Measurements from ENCODE around the gene LCN2. TPM values are rescaled to one million over a fixed set of nuclear protein-coding genes. Genes with fewer than 3 reads are reported as not detected.

The LCN2 gene
- total and polyA plus RNA-seq, 10 of the 15 experiments (the other 5 are each of a cell fraction or from before 2014, with no cell fraction given), result not detected

- no peak for ATAC-seq
- Histone ChIP-seq H4K20me1 (ENCODE audit: control insufficient read depth, insufficient read depth) (no peaks in the 10 kb centered on the region), H3K36me3 (ENCODE audit: control insufficient read depth in 2 of 2, insufficient read depth in 2 of 2, low read length in 1 of 2) (peaks cover 13 to 19% of the 10 kb centered on the region in 2 experiments; a peak in 3 of 4 replicates), H3K79me2 (ENCODE audit: control insufficient read depth, insufficient read depth, low read length) (no peaks in the 10 kb centered on the region), H3K9me3 (replicated peaks; ENCODE audit: control insufficient read depth, insufficient read depth, low read length) (no peaks in the 10 kb centered on the region), H3K4me3 (no peak overlapping the region), H2AFZ (ENCODE audit: control insufficient read depth, low read depth, low read length) (no peak overlapping the region), H3K27ac (ENCODE audit: control insufficient read depth, insufficient read depth) (no peak overlapping the region), H3K9ac (ENCODE audit: control insufficient read depth, insufficient read depth, low read length) (no peak overlapping the region), H3K4me1 (ENCODE audit: control insufficient read depth, insufficient read depth, low read length) (no peaks in the 10 kb centered on the region), H3K27me3 (replicated peaks in 1 of 2; ENCODE audit: control insufficient read depth in 2 of 2, insufficient read depth in 2 of 2, low read length in 1 of 2) (no peaks in the 10 kb centered on the region), H3K4me2 (ENCODE audit: control insufficient read depth, insufficient read depth) (no peak overlapping the region)
- intact Hi-C loops (cut with micrococcal nuclease; ENCODE audit: unreplicated experiment), result no loop called here
- ChIA-PET SMC1A (ENCODE audit: uncharacterized antibody, unreplicated experiment) (no interaction called here), POLR2A (no interaction called here), CTCF (no interaction called here), RAD21 (ENCODE audit: unreplicated experiment) (no interaction called here)
- 85% methylated on average over 4 of the region's 4 CpGs for WGBS (ENCODE audit: insufficient coverage, insufficient replicate concordance, low lambda C conversion rate, missing lambda C conversion rate)
- no TSS peak for BruUV-seq (replicated peaks)
- FAIRE-seq, result no peak
- in situ Hi-C loops (cut with MboI), result no loop called here
- no peak for DNase-seq (ENCODE audit: low read depth, low spot score)
- no peak for TF ChIP-seq NKRF (conservative IDR thresholded peaks at IDR 0.05)
- no peak for TF ChIP-seq ZBTB11 (CRISPR knock-in tag; IDR thresholded peaks at IDR 0.05)
- no peak for TF ChIP-seq ZNF592 (IDR thresholded peaks at IDR 0.05)
- no peak for TF ChIP-seq SP1 (IDR thresholded peaks at IDR 0.05; ENCODE audit: low read depth, low read length)
- TF ChIP-seq SIX5 (IDR thresholded peaks at IDR 0.05; ENCODE audit: low read depth, low read length, severe bottlenecking), result no peak
- TF ChIP-seq TARDBP (IDR thresholded peaks at IDR 0.05; ENCODE audit: borderline replicate concordance), result no peak
- no peak for TF ChIP-seq RELB (IDR thresholded peaks at IDR 0.05; ENCODE audit: low read depth)
- no peak for TF ChIP-seq TCF12 (IDR thresholded peaks at IDR 0.05; ENCODE audit: low read depth, low read length)
- TF ChIP-seq ATF3 (IDR thresholded peaks at IDR 0.05; ENCODE audit: borderline replicate concordance, extremely low read depth, low read depth, low read length), result no peak
- no peak for TF ChIP-seq MEF2B (IDR thresholded peaks at IDR 0.05; ENCODE audit: partially characterized antibody, poor library complexity, severe bottlenecking)
- TF ChIP-seq LARP7 (IDR thresholded peaks at IDR 0.05), result no peak
These were observed 18.0 kb downstream of the LCN2 start for GRCh38 chr9:128167209-128167608.

Measured in GM12878 (cell line).